Measurements from ENCODE around the gene SDK1.
"Not testable (repeated sequence)": the region's sequence is repeated elsewhere in the genome, so short reads cannot be mapped to it uniquely, and the experiment has no call there.

The SDK1 gene

DNA sequence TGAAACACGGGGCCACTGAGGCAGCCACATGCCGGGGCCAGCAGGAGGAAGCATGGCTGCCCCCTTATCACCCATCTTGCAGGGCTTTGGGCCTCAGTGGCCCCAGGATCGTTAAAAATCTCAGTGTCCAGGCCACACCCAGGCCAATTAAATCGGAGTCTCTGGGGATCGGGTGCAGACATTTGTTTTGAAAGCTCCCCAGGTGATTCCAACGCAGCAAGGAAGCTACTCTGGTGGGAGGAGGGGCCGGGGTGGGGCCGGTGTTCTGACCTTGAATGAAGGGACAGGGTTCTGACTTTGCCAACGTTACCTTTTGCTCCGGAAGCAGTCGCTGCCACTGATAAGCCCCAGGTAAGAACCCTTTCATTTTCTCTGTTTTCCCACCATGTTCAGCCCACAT, 968.7 kb downstream of the SDK1 start:
- no peak for DNase-seq (ENCODE audit: low spot score)

DNA sequence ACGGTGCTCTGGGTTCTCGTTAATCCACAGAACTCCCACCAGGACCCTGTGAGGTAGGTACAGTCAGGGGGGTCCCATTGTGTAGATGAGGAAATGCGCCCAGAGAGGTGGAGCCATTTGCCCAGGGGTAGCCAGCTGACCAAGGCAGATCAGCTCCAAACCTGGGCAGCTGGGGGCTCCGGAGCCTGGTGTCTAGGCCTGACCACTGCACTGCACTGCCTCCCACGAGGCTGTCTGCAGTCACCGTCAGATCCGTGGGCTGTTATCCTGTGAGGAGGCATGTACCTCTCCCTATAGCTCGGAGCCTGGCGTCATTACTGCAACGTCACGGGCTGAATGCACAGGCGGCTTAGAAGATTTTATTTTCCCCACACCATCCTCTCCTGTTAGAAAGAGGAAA, 969.2 kb downstream of the SDK1 start:
- DNase-seq (ENCODE audit: low spot score) = no peak

DNA sequence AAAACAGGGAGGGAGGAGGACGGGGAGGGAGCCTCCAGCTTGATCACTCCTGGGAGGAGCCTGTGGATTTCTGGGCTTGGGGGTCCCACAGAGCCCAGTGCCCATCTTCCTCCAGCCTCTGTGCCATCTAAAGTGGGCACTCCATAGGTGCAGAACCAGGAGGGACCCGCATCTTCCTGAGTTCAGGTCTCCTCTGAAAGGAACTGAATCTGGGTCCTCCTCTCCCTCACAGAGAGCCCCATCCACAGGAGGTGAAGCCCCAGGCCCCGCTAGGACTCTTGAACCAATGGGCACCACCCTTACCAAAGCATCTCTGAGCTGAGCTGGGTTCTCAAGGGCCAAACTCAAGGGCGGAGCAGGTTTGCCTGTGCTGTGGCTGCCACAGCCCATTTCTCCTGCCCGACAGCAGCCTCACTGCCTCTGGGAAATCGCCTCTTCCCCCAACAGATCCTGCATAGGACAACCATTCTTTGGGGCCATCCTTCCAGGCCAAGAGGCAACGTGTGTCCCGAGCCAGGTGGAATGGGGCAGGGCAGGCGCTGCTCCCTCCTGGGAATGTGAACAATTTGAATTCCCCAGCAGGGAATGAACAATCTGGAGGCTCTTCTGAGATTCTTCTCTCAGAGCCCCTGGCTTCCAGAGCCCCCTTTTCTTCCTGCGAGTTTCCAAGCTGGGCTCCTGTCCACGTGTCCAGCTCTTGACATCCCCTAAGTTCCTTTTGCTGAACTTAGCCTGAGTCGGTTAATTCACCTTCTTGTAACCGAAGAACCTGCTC, 970.1 kb downstream of the SDK1 start:
- no peak for DNase-seq (ENCODE audit: low spot score)

DNA sequence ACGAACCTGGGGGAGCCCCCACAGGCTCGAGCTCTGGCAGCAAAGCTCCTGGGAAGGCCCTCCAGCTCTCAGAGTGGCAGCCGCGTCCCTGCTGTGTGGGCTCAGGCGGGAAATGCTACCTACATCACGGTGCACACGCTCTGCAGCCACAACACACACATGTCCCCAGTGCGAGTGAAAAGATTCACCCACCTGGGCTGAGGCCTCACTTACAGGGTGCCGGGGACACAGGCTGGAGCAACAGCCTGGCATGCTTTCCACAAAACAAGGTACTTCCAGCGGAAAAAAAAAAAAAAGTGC, 970.6 kb downstream of the SDK1 start:
- DNase-seq (ENCODE audit: low spot score) = no peak

DNA sequence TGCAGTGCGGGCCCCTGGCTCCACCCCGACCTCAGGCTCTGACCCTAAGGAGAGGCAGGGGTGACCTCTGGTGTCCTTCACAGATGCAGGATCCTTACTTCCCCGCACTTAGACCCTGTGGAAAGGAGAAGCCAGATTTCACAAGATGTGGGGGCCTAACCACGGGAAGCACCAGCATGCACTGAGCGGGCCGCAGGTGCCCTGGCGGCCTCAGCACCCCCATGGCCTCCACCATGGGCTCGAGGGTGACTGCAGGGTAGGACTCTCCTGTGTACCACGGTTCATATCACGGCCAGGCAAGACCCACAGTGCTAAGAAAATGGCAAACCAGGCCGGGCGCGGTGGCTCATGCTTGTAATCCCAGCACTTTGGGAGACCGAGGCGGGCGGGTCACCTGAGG, 971.1 kb downstream of the SDK1 start:
- DNase-seq (ENCODE audit: low spot score) = no peak

DNA sequence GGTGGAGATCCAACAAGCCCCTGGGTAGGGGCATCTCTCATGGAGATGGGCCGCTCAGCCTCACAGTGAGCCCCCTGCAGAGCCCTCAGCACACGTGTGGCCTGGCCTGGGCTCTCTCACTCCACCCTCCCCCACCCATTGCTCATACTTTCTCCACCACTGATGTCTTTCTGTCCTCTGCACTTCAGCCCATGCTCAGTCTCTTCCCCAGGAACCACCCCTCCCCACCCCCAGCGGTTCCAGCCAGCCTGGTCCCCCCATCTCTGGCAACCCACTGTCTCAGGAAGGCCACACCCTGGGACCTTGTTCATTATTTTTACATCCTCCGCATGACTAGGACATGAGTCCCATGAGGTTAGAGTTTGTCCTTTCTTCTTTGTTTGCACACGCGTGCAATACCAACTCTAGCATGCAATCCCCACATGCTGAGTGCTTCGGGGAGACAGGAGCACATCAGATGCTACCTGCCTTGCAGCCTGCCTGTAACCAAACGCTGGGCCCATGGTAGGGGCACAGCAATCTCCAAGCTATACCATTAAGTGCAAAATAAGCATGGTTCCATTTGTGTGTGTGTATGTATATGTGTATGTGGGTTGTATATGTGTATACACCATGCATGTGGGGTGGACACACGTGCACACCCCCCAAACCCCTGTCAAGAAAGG, 972.6 kb downstream of the SDK1 start:
- no peak for DNase-seq (ENCODE audit: low spot score)

DNA sequence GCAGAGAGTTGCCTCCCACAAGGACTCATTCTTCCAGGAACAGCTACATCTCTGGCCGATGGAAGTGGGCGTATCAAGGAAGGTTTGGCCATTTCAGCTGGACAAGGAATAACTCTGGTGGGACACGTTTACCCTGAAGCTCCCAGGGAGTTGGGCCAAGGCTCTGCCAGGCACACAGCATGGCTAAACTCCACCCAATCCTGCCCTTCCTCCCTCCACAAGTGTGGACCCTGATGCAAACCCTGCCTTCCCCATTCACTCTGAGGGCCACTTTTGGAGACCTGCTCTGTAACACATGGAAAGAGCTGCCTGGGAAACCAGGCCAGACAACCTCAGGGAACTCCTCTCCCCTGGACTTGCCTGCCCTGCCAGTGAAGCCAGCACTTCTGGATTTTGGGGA, 973.2 kb downstream of the SDK1 start:
- no peak for DNase-seq (ENCODE audit: low spot score)

DNA sequence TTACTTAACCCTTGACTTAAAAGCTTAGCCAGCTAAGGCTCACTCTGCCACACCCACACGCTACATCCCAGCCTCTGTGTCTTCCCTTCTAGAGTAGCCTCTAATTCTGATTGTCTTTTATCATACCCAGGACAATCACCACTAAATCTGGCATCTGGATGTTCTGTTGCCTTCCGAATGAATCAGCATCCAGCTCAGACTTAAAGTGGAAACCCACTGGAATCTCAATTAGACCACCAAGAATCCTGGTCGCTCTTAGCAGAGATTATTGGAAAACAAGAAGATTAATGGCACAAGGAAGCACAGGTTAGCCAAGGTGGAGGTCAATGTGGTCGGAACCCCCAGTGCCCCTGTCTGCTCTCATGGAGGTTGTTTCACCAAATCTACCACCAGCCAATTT, 976.9 kb downstream of the SDK1 start:
- no peak for DNase-seq (ENCODE audit: low spot score)

DNA sequence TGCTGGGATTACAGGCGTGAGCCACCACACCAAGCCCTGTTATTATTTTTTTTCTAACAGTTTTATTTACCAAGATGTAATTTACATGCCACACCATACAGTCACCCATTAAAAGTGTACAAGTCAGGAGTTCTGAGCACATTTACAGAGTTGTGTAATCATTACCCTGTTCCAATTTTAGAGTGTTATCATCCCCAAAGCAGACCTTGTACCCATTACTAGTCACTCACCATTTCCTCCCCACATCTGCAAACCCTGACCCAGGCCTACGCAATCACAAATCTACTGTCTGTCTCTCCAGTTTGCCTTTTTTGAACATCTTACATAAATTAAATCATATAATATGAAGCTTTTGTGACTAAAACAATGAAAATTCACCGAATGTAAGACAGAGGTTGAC, 978.2 kb downstream of the SDK1 start:
- DNase-seq (ENCODE audit: low spot score) = no peak

DNA sequence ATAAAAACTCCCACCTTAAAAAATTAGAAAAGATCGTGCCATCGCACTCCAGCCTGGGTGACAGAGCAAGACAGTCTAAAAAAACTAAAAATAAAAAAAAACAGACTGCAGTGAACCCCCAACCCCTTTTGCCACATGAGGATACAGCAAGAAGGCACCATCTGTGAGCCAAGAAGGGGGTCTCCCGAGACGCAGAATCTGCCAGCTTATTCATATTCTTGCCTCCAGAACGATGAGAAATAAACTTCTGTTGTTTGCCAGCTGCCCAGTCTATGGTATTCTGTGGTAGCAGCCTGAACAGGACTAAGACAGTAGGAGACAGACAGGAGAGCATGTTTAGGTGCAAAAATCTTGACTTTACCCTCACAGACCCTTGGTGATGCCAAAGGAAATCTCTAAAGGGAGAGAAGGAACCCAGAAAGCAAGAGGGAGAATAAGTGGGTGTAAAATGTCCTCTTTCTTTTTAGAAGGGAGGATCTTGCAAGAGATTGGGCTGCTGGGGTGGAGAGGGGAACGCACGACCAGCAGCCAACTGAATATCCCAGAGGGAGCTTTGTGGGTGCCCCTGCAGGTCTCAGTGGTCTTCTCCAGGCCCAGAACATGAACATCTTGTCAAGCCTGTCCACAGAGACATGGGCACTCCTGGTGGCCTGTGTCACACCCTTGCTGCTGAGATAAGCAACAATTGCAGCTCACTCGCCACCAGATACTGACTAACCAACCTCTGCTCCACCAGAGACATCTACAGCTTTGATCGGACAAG, 980.4 kb downstream of the SDK1 start:
- DNase-seq (ENCODE audit: low spot score) = no peak

DNA sequence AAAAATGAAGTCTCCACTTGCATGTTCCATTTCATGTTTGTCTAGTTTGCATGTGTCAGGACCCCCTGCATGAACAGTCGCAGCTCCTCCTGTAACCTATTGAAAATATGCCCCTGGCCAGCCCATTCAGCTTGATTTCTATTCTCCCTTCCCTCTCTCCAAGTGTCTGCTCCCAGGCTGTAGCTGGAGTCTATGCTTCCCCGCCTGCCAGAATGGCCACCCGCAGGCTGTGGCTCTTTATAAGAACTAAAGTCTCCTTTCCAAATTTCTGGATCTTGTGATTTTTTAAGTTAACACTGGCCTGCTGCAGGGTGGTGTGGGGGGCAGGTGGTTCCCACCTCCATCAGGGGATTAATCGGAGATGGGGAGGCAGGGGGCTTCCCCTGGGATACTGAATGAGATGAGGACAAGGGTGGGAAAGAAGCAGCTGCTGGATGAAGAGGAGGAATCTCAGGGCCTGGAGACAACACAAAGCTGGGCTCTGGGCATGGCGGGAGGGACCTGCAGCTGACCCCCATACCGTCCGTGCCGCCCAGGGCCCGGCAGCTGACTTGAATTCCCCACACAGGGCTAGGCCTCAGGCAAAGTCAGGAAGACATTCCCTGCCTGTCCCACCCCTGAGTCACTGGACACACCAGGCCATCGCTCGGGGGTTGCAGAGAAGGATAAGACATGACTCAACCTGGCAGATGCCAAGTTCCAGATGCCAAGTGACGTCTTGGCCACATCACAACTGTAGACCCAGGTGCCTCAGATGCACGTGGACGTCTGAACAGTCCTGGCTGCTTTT, 981.6 kb downstream of the SDK1 start:
- peak; percentile 66 for DNase-seq (ENCODE audit: low spot score)

DNA sequence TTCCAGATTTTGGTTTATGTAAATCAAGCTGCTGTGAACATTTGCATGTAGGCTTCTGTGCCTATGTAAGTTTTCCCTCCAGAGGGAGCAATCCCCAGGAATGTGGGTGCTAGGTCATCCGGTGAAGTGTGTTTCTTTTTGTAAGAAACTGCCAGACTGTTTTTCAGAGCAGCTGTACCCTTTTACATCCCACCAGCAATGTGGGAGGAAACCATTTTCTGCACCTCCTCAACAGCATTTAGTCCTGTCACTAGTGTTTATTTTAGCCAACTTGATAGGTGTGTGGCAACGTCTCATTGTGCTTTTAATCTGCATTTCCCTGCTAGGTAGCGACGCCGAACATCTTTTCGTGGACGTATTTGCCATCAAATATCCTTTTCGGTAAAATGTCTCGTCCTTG, 985.3 kb downstream of the SDK1 start:
- no peak for DNase-seq (ENCODE audit: low spot score)

DNA sequence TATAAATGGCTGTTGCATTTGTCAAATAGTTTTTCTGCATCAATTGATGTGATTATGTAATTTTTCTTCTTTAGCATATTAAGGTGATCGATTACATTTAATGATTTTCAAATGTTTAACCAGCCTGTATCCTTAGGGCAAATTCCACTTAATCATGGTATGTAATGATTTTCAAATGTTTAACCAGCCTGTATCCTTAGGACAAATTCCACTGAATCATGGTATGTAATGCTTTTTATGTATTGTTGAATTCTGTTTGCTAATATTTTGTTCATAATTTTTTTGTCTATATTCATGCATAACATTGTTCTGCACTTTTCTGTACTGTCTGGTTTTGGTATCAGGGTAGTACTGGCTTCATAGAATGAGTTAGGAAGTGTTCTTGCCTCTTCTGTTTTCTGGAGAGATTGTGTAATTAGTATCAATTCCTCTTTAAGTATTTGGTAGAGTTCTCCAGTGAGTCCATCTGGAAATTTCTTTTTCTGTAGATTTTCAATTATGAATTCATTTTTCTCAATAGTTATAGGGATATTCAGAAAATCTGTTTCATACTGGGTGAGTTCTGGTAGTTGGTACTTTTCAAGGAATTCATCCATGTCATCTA, 987.8 kb downstream of the SDK1 start:
- DNase-seq (ENCODE audit: low spot score) = no peak

DNA sequence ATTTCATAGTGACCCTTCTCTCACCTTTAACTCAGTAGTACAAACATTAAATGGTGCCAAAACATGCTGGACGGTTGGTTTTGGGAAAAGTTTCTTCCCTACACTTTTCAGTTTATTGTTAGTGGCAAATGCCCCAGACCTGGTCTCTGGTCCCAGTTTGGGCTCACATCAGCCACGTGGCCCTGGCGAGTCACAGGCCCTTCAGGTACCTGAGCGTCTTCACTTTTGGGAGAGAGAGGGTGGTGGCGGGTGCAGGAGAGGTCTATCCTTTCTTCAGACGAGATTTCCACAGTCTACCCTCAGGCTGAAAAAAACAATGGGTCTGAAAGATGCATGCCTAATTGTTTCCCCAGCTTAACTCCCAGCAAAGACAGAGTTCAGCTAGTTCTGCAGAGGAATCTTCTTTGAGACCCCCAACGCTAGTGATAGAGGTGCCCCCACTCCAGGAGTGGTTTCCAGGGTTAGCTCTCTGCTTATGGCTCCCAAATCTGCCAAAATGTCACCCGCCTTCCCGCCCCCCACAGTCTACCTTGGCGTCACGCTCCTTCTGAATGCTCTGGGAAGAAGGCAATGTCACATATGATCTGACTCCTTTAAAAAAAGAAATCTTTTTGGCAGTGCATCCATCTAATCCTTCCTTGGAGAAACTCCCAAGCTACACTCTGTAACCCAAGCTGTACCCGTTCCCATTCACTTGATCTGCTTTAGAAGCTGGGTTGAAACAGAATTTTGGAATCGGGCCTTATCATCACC, 996.3 kb downstream of the SDK1 start:
- DNase-seq (ENCODE audit: low spot score) = no peak

DNA sequence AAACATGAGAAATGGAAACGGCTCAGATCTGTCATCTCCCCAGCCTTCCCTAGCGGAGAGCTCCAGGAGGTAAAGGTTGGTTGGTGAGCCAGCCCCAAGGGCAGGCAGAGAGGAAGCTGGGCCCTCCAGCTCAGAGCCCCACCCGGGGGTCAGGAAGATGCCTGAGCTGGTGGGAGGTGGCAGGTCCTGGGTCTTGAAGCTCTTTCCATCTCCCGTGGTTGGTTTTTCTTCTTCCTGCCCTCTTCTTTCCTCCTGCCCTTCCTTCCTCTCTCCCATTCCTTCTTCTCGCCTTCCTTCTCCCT, 996.8 kb downstream of the SDK1 start:
- DNase-seq (ENCODE audit: low spot score) = no peak

DNA sequence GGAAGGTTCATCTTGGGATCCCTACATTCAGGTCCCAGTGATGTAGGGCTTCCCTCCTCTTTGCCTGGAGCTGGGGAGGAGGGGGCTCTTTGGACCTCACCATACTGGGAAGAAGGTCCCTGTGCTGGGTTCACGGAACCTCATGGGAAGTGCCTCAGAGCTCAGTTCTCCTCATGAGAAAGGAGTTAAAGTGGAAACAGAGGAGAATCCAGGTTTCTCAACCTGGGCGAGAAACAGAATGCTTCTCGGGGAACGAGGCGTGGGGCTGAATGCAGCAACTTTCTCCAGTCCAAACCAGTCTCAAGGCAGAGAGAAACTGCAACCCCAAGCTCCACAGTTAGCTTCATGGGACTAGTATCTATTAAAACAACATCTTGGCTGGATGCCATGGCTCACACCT, 998.4 kb downstream of the SDK1 start:
- DNase-seq (ENCODE audit: low spot score) = no peak

DNA sequence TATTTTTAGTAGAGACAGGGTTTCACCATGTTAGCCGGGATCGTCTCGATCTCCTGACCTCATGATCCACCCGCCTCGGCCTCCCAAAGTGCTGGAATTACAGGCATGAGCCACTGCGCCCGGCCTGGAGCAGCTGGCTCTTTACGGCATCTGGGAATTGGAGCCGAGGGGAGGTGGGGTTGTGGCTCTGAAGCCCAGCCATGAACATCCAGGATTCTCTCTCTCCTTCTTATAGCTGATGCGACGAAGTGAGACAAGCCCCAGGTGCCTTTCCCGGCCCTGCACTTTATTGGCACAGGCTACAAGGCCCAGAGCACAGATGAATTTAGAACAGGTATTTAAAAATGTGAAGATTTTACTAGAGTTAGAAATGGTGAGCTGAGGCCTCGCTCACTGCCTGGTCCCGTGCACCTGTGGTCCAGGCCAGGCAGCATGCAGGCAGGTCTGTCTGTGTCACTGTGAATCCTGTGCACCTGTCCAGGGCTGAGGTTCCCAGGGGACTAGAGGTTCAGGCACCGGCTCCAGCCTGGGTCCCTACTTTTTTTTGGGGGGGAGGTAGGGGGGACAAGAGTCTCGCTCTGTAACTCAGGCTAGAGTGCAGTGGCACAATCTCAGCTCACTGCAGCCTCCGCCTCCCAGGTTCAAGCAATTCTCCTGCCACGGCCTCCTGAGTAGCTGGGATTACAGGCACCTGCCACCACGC, 1001.3 kb downstream of the SDK1 start:
- no peak for DNase-seq (ENCODE audit: low spot score)

DNA sequence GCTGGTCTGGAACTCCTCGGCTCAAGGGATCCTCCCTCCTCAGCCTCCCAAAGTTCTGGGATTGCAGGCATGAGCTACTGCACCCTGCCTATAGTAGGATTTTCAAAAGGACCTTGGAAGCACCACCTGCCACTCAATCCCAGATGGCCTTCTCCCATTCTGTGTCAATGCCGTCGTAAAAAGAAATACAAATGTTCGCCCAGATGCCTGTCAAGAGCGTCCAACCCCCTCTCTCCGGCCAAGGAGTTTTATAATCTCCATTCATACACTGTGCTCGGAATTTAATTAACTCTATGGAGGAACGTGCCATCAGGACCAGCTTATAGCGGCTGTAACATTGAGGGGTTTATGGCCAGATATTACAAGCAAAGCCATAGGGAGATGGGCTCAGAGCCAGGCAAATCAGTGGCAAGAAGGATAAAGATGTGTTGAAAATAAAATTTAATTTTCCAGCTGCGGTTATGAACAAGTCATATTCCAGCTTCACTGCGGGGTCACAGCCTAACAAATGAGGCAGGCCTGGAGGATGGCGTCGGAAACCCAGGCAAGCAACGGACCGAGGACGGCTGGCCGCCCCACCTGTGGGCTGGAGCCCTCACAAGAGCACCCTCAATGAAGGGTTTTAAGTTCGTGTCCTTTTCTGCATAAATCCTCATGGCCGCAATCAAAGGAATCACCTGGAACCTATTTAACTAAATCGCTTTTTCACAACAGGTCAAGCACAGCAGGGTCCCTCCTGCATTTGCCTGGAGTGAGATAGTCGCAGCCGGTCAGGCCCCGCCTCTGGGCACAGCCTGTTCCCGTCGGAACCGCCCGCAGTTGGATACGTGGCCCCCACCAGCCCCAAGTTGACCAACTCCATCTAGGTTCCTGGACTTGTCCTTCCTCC, 1006.5 kb downstream of the SDK1 start:
- no peak for DNase-seq (ENCODE audit: low spot score)

DNA sequence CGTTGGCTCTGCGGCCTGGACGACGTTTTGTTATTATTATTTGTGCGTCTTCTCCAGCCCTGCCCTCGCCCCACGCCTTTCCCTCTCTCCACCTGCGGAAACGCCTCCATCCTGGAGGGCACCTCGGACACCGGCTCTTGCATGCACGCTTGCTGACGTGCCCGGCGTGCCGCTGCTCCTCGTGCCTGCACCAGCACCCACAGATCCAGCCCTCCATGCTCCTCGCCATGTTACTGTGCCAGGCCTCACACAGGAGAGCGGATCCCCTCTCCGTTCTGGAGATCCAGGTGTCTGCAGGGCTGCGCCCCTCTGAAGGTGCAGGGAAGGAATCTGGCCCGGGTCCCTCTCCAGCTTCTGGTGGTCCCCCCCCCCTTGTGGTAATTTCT, 1007.1 kb downstream of the SDK1 start:
- no peak for DNase-seq (ENCODE audit: low spot score)

DNA sequence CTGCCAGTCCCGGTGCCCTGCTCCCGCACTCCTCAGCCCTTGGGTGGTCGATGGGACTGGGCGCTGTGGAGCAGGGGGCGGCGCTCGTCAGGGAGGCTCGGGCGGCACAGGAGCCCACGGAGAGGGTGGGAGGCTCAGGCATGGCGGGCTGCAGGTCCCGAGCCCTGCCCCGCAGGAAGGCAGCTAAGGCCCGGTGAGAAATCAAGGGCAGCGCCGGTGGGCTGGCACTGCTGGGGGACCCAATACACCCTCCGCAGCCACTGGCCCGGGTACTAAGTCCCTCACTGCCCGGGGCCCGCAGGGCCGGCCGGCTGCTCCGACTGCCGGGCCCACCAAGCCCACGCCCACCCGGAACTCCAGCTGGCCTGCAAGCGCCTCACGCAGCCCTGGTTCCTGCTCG, 1012.9 kb downstream of the SDK1 start:
- not testable (repeated sequence) for DNase-seq (ENCODE audit: low spot score)
